HG02870 (cell line): ENCODE results near the gene CAP1.

Source experiments
- ATAC-seq: cut with Tn5 transposase; IDR thresholded peaks from one replicate; pipeline ENCODE4 v1.9.1; 2021; ENCODE audit warnings: mild to moderate bottlenecking, moderate library complexity; ENCODE audit not compliant: unreplicated experiment

Gene CAP1

GRCh38 chr1:40094466-40095110, 54.1 kb downstream of the CAP1 start:
- ATAC-seq: no peak

DNA sequence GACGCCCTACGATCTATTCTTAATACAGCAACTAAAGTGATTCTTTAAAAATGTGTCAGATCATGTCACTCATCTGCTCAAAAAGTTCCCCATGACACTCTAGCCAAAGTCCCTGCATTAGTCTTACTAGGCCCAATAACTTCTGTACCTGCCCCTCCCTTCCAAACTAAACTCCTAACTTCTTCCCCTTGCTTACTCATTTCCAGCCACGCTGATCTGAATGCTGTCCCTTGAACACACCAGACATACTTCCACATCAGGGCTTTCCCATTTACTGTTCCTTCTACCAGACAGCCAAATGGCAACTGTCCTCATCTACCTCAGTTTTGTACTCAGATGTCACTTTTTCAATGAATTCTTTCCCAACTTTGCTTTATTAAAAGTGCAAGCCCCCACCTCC, 55.3 kb downstream of the CAP1 start:
- no peak for ATAC-seq

- ATAC-seq: no peak
Measured at GRCh38 chr1:40096646-40096976, 56.1 kb downstream of the CAP1 start.

- peak; percentile 70 for ATAC-seq
Measured at GRCh38 chr1:40096977-40097782, 56.7 kb downstream of the CAP1 start, which contains the start of gene PPT1. Gene PPT1 (minus strand): TSS chr1:40097252. CDS start chr1:40097238, 14 bp downstream.

GRCh38 chr1:40102038-40102437, 61.5 kb downstream of the CAP1 start:
- ATAC-seq: no peak

DNA sequence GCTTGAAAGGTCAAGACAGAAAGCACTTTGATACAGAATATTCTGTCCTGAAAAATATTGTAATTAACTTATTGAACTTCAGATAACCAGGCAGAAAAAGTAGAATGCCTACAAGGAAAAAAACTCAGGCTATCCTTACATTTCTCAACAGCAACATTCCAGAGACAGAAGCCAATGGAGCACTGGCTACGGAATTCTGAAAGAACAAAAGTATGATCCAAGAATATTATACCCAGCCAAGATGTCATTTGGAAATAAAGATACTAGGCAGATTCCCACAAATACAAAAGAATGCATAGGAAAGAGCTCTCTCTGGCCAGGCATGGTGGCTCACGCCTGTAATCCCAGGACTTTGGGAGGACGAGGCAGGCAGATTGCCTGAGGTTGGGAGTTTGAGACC, 62.4 kb downstream of the CAP1 start:
- ATAC-seq: no peak

GRCh38 chr1:40105028-40105427, 64.5 kb downstream of the CAP1 start:
- ATAC-seq: no peak

DNA sequence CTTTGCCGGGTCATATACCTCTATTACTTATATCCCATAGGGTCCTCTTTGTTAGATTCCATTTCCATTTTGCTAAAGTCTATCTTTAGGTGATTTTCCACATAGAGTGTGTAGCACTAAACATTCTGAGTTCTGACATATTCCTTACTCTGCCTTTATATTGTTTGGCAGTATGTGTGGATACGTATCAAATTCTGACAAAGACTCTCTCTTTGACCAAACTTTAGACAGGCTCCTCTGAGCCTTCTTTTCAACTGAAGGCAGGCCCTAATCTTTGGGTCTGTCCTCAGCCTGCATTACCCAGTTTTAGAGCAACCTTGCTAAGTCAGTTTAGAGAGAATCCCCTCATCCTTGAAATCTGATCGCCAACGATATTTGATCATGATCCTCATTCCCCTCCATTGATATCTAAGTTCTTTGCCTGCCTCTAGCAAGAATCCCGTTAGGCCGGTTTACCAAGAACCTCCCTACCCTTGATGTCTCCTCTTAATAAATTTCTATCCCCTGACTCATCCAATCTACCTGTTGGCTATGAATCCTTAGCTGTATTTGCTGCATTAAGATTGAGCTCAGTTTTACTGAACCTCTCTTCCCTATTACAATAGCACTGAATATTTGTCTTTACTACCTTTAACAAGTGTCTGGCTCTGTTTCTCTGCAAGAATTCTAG, 66.9 kb downstream of the CAP1 start:
- no peak for ATAC-seq

DNA sequence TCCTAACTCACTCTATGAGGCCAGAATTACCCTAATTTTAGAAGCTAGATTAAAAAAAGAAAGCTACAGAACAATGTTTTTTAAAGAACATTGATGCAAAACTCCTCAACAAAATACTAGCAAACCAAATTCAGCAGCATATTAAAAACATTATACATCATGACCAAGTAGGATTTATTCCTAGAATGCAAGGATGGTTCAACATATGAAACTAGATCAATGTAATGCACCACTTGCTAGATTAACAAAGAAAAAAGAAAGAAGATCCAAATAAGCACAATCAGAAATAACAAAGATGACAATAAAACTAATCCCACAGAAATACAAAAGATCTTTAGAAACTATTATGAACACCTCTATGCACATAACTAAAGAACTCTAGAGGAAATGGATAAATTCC, 69.9 kb downstream of the CAP1 start:
- ATAC-seq: no peak

DNA sequence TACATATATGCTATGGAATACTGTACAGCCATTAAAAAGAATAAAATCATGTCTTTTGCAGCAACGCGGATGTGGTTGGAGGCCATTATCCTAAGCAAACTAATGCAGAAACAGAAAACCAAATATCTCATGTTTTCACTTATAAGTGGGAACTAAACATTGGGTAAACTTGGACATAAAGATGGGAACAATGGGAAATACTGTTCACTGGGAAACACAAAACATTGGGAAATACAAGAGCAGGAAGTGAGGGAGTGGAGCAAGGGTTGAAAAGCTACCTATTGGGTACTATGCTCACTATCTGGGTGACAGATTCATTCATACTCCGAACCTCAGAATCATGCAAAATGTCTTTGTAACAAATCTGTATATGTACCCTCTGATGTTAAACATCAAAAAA, 73.9 kb downstream of the CAP1 start:
- no peak for ATAC-seq

- no peak for ATAC-seq
Measured at GRCh38 chr1:40120128-40120527, 79.6 kb downstream of the CAP1 start.
